SIG-M5 treated with dmso at 0.1 percent for 504 hours (cell line): ENCODE measurements around the gene ATXN1.

Experiments
- DNase-seq: peaks from one replicate; lab custom pipeline; 2025; ENCODE audit not compliant: unreplicated experiment; lab: John Stamatoyannopoulos, UW

Gene ATXN1

DNA sequence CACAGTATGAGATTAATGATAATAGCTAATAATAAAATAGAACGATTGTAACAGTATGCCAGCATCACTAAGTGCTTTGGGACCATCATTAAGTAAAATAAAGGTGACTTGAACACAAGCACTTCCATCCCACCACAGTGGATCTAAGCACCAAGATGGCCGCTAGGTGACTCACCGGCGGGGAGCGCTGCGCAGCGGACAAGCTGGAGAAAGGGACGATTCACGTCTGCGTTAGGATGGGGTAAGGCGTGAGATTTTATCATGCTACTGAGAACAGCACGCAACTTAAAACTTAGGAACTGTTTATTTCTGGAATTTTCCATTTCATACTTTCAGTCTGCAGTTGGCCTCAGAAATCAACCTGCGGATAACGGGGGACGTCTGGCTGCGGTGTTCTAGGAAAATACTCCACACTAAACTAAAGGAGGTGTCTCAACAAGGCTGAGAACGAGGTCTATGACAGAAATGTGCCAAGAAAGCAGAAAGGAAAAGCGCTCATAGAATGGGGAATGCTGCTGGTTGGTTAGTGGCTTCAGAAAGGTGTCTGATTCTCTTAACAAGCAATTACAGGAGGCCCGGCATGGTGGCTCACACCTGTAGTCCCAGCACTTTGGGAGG, 408.3 kb downstream of the ATXN1 start:
- DNase-seq: no peak

DNA sequence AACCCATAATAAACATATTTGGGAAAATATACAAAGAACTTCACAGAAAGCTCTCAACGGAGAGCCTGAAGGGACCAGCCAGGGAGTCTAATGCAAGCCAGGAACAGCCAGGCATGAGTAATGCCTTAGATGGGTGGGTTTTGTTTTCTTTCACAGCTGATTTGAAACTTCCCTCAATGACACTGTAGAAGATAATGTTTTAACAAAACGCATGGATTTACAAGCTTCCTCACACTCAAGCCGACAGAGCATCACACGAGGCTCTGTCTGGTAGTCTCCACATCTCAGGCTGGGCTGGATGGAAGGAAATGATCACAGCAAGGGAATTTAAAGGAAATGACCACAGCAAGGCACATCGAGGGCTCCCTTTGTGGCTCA, 409.0 kb downstream of the ATXN1 start:
- no peak for DNase-seq

DNA sequence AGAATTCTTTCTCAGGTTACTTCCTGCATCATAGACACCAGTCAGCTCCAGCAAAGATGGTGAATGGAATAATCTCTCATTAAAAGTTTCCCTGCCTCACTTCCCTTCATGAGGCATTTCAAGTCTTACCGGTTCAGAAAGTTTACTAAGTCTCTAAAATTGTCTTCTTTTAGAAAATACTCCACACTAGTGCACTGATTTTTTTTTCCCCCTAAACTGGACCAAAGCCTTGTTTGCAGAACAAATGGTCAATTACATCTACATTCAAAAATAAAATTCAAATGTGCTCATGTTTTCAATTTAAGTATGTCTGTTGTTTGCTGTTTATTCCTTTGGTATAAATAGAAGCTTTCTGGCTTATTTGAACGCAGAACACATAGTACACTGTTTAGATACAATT, 411.7 kb downstream of the ATXN1 start:
- no peak for DNase-seq

DNA sequence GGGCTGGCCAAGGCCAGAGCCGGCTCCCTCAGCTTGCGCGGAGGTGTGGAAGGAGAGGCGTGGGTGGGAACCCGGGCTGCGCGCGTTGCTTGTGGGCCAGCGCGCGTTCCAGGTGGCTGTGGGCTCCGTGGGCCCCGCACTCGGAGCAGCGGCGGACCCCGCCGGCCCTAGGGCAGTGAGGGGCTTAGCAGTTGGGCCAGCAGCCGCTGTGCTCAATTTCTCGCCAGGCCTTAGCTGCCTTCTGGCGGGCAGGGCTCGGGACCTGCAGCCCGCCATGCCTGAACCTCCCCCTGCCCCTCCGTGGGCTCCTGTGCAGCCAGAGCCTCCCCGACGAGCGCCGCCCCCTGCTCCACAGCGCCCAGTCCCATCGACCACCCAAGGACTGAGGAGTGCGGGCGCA, 414.4 kb downstream of the ATXN1 start:
- no peak for DNase-seq

DNA sequence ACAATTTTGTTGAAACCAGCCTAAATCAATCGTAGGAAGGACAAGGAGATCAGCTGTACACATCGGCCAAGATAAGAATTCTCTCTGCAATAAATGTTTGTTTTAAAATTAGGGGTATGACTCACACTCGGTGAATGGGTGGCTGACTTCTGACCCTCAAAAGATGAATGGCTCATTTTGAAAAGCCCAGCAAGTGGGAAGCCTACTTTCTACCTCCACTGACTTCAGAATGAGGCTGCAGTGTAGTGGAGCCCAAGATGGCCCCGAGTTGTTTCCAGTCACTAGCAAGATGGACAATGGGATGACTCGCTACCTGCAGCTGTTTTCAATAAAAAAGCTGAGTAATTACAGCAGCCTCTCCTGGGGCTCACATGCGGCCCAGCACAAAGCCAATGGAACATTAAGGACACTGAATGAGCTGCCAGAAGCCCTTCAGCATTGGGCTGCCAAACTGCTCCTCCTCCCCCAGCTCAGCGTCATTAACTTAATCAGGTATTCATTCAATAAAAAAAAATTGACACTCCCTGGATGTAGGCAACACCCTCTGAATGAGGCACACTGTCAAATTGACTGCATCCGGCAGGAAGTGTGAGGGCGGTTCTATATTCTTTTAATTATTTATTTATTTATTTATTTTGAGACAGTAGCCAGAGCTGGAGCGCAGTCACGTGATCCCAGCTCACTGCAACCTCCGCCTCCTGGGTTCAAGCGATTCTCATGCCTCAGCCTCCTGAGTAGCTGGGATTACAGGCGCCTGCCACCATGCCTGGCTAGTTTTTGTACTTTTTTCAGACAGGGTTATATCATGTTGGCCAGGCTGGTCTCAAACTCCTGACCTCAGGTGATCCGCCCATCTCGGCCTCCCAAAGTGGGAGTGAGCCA, 415.6 kb downstream of the ATXN1 start:
- no peak for DNase-seq

DNA sequence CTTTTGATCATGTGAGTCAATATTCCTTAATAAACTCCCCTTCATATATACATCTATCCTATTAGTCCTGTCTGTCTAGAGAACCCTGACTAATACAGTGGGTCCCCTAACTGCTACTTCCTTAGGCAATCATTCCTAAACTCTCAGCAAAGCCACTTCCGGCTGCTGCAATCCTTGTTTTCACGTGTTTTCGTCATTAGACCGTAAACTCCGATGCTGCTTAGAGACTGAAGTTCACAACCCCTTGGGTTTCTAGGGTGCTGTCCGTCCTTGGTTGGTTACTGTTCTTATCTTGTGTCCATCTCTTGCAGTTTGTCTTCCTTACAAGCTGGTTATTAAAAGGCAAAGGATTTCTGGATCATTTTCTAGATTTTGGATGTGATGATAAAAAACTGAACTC, 416.5 kb downstream of the ATXN1 start:
- no peak for DNase-seq

DNA sequence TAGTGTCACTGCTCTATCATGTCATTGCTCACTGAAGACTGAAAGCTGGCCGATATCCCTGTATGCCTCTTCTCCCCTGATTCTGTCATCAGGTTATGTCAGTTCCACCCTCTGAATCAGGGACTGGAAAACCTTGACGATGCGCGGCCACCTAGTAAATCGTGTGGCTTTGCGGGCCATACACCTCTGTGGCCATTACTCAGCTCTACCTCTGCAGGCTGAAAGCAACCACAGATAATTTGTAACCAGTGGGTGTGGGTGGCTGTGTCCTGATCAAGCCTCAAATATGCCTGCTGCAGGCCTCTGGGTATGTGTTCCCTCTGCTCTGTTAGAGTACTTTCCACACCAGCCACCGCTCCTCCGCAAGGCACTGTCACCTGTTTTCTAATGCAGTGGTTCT, 417.7 kb downstream of the ATXN1 start:
- DNase-seq: no peak

DNA sequence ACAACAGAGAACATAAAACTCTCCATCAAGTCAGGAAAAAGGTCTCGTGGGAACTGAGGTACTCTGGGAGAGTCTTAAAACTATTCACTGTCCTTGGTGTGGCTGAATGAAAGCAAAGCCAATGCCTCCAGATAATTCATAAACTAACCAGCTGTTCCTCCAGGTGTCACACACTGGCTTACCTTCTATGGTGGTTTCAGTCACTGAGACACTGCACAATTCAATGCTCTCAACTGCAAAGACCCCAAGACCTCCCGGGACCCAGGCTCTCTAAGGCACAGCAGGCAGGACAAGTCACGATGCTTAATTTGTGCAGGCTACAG, 422.0 kb downstream of the ATXN1 start:
- no peak for DNase-seq

DNA sequence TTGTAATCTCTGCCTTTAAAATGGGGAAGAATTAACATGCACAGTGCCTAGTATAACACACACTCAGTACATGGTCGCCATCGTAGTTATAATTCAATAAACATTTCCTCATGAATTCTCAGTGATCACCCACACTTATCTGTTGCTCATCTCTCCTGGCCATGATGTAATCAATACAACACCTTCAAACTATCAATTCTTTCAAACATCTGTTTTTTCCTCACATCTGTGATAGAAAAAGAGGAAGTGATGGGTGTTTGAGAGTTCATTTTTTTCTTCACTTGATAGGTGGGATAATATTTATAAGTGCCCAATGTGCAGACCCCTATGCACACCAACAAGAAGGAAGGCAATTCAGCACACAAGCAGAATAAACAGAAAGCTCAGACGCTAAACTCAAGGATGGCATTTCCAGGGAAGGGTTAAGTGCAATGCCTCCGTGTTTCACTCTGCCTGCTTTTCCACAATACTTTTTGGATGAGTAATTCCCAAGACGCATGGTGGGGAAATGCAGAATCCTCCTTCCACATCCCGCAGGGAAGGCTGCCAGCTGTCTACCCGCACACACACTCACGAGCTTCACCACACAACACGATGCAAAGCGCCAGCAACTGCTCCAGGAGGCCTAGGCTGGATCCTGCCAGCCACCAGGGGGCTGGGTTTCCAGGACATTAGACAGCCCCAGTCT, 422.5 kb downstream of the ATXN1 start:
- DNase-seq: no peak

DNA sequence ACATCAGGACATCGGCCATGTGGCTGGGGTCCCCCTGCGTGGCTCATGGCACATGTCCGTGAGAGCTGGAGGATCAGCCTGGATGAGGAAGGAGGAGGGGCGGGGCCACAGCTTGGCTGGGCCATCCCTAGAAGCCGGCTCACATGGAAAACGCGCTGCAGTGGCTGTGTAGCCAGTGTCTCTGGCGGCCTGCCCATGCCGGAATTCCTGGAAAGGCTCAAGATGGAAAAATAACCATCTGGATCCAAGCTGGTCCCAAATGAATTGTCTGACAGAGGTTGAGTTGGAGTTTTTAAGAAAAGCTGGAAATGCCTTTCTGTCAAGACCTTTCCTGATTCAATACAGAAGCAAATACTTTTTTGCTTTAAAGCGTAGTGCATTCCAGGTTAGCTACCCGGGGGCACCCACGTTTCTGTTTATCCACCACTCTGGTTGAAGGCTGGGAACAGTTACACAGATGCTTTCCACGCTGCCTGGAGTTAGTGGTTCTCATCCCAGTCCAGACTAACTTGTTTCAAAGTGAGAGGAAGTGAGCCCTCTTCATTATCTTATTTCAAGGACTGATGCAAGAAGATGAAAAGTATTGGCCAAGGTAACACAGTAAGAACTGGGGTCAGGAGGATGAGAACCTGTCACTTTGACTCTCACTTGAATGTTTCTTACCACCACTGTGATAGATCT, 423.8 kb downstream of the ATXN1 start:
- no peak for DNase-seq

DNA sequence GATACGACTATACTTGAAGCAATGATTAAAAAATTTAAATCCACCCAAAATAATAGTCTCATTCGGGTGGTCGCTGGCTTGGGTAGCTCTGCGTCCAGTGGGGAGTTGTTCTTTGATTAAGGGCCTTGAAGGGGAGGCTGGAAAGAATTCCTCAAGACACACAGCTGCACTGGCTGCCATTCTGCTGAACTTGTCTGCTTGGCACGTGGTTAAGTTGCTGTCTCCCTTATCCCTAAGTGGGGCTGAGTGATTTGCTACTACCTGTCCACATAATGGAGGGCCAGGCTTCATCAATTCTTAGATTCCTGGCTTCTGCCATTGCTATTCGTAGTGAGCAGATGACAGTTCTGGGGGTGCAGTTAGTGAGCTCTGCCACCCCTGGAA, 424.4 kb downstream of the ATXN1 start:
- DNase-seq: no peak

DNA sequence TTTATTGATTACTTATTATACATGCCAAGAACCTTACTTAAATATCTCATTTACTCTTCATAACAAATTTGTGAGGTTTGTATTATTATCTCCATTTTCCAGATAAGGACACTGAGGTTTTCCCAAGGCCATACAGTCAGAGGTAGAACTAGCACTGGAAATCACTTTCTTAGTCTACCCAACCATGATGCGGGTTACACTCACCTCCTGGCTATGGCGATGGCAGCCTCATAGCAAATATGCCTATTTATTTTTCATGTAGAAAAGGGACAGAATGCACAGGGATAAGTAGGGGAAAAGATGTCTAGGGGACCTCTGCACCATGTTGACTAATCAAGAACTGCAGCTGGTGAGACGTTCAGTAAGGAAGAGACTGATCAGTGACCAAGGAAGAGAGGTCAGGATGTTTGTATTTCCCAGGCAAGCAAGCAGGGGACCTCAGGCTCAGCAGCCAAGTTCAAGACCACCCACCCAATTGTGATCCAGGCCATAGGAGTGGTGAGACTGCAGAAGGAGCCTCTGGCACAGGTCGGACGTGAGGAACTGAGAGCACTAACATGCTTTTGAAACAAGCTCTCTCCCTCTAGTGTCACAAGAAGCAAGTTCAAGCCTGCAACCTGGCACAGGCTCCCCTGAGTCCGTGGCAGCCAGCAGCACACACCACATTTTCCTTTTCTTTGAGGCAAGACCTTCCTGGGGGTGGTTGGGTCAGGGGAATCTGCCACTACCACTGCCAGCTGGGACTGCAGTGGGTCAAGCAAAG, 425.0 kb downstream of the ATXN1 start:
- no peak for DNase-seq

DNA sequence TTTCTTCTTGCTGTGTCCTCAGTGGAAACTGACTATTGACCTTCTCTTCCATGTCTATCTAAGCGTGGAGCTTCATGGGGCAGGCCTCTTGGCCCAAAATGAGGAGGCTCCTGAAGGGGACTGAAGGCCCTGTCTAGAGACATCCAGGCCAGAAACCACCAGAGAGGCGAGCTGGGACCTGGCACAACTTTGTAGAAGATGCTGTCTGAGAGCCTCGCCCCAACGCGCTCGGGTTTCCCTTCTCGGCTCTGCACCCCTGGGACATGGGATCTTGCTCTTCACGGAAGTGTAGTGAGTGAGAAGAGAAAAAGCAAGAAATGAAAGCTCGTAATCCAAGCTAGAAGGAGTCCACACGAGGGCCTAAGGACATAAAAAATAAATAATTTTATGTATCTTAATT, 426.1 kb downstream of the ATXN1 start:
- no peak for DNase-seq

DNA sequence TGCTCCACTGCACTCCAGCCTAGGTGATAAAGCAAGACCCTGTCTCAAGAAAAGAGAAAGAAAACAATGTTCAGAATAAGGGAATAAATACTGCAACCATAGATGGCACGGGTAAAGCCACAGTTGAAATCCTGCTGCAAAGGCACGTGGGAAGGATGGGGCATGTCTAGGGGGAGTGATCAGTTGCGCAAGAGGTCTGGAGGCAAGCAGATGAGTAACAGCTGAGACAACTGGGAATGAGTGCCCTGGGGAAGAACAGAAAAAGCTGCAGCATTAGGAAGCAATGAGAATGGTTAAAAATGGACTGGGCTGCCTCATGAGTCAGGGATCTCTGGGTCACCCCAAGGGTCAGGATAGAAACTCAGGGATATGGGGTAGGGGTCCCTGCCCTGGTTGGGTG, 426.6 kb downstream of the ATXN1 start:
- peak; percentile 80 for DNase-seq

DNA sequence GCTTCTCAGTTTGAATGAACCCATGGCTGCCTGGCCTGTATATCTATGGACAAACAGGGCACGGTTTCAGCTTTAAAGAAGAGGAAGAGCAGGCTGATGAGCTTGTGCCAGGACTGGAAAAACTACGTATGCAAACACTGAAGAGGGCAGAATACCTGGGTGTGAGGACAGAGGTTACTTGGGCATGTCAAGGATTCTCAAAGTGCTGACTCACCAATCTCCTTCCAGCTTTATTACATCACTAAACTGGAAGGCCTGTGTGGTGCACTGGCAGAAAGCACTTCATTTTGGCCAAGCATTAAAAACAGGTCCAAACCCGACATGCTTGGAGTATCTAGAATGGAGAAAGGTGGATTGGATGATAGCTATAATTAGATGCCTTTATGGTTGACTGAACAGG, 427.7 kb downstream of the ATXN1 start:
- DNase-seq: no peak

DNA sequence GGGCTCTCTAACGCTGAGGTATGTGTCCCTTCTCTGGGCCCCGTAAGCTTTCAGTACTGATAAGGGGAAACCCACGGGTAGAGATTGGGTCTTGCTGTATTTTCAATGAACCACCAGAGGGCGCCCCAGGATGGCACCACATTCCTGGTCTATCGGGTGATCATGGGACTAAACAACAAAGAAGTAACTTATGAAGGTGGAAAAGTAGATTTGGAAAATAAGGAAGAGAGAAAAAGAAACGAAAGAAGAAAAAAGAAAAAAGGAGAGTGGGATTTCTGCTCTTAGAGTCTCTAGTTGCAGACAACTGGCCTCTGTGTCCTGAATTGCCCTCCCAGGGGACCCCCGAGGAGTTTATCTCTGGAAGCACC, 429.1 kb downstream of the ATXN1 start:
- peak; percentile 62 for DNase-seq

DNA sequence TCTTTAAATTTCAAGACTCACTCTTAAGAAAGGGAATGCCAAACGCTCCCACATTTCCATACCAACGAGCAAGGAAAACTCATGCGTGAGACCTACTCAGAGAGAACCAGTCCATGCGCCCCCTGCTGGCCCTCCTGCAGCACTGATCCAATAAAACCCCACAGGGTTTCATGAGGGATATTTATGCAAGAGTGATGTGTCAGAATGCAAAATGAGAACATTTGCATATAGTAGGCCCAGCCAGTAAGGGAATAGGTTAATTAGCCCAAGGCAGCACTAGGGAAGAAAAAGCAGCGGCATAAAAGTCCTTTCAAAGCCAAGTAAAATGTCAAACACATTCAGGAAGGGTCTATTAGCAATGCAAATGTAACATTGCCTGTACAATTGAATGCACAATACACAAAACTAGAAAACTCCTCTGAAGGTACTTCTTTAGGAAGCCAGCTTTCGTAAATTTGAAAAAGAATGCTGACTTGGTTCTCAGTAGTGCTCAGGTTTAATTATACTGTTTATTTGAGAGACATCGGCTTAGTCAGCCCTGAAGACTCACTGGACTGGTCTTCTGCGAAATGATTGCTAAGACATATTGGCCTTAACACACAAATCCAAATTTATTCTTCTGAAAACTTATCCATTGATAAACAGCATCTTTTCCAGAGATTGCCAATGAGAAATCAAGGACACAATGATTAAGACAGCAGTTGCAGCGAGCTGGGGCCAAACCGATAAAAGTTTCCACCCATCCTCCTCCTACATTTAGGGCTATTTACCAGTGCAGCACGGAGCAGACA, 429.7 kb downstream of the ATXN1 start:
- peak; percentile 56 for DNase-seq

DNA sequence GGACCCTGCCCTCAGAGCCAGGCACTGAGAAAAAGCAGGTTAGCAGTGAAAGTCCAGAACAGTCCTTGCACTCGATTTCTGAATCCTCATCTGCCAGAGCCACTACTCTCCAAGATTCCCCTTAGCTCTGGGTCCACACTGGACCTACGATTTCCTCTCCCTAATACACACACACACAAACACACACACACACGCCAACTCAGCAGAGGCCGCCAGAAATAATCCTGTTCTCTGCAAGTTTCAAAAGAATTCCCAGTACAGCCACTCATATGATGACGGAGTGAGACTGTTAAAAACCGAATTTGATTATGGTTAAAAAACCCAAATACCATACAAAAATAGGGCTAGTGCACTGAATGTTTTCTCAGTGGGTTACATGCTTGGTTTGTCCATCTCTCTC, 432.0 kb downstream of the ATXN1 start:
- DNase-seq: no peak

DNA sequence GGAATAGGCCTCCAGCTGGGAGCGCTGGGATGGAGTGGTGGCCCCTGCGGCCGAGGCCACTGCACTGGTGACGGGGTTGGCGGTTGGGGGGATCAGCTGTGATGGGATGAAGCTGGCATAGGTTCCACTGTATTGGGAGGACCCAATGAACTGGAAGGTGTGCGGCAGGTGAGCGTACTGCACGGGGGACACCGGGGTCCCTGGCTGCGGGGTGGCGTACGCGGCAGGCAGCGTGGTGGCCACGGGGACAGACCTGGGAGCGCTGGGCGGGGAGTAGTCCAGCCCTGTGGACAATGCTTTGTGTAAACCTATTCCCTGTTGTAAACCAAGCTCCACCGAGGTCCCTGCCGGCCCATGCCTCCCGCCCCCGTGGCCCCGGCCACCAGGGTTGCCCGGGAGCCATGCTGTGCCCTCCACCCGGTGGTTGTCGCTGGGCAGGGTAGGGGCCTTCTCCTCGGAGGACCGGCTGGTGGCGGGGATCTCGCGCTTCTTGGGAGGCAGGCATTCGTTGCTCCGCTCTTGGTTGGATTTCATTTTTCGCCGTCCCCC, 433.4 kb downstream of the ATXN1 start:
- no peak for DNase-seq
